ENCODE data around the gene EYA2. TPM values are rescaled to one million over a fixed set of nuclear protein-coding genes. Genes with fewer than 3 reads are reported as not detected.

Gene EYA2
- total RNA-seq, 1 donor from 2014 or later, result 0.62 TPM

GRCh38 chr20:47232518-47232917 lies 337.9 kb downstream of the EYA2 start:
- DNase-seq (no peak), ATAC-seq (ENCODE audit: low read depth) (no peak)
- no peaks in the 10 kb centered on the region for H3K9me3 Mint-ChIP-seq
- ChIA-PET CTCF (no interaction called here), POLR2A (interaction anchor here (0.6 to 0.7 kb wide), 2 partner anchors 34 to 352 kb away, joined by 3 to 6 read pairs; no protein-coding TSS in a partner anchor)
- no peak overlapping the region for H3K27ac Mint-ChIP-seq
- H3K4me3 Mint-ChIP-seq, result no peak overlapping the region
- intact Hi-C loops (cut with micrococcal nuclease), result no loop called here
- H3K36me3 Mint-ChIP-seq (ENCODE audit: low read depth), result peaks cover 85% of the 10 kb centered on the region
- no peak for TF ChIP-seq CTCF (IDR thresholded peaks at IDR 0.05)
- H3K27me3 Mint-ChIP-seq, result no peaks in the 10 kb centered on the region
- no peaks in the 10 kb centered on the region for H3K4me1 Mint-ChIP-seq

GRCh38 chr20:47233333-47234188 lies 338.9 kb downstream of the EYA2 start:
- no peak for ATAC-seq (ENCODE audit: low read depth)

GRCh38 chr20:47235111-47235510 lies 340.5 kb downstream of the EYA2 start:
- H3K27ac Mint-ChIP-seq, result no peak overlapping the region
- intact Hi-C loops (cut with micrococcal nuclease), result no loop called here
- TF ChIP-seq CTCF (IDR thresholded peaks at IDR 0.05), result no peak
- ATAC-seq (ENCODE audit: low read depth) (no peak), DNase-seq (no peak)
- CTCF ChIA-PET, result no interaction called here
- H3K4me1 Mint-ChIP-seq, result no peaks in the 10 kb centered on the region
- H3K36me3 Mint-ChIP-seq (ENCODE audit: low read depth), result peaks cover 85% of the 10 kb centered on the region
- POLR2A ChIA-PET, result no interaction called here
- H3K27me3 Mint-ChIP-seq, result no peaks in the 10 kb centered on the region
- no peaks in the 10 kb centered on the region for H3K9me3 Mint-ChIP-seq
- H3K4me3 Mint-ChIP-seq, result no peak overlapping the region

More at GRCh38 chr20:47233333-47234188, 338.9 kb downstream of the EYA2 start:
- peak overlapping the region; percentile 59 for H3K27ac Mint-ChIP-seq
- intact Hi-C loops (cut with micrococcal nuclease), result no loop called here
- no peaks in the 10 kb centered on the region for H3K4me1 Mint-ChIP-seq
- H3K27me3 Mint-ChIP-seq, result no peaks in the 10 kb centered on the region
- no peak for TF ChIP-seq CTCF (IDR thresholded peaks at IDR 0.05)
- no peak overlapping the region for H3K4me3 Mint-ChIP-seq
- no peak for DNase-seq
- POLR2A ChIA-PET, result no interaction called here
- H3K9me3 Mint-ChIP-seq, result no peaks in the 10 kb centered on the region
- peaks cover 86% of the 10 kb centered on the region for H3K36me3 Mint-ChIP-seq (ENCODE audit: low read depth)
- CTCF ChIA-PET, result no interaction called here

GRCh38 chr20:47235853-47236638 lies 341.4 kb downstream of the EYA2 start:
- H3K9me3 Mint-ChIP-seq, result no peaks in the 10 kb centered on the region
- peaks cover 79% of the 10 kb centered on the region for H3K36me3 Mint-ChIP-seq (ENCODE audit: low read depth)
- H3K4me3 Mint-ChIP-seq, result no peak overlapping the region
- no peak for ATAC-seq (ENCODE audit: low read depth)
- no peaks in the 10 kb centered on the region for H3K27me3 Mint-ChIP-seq
- intact Hi-C loops (cut with micrococcal nuclease), result no loop called here
- H3K4me1 Mint-ChIP-seq, result no peaks in the 10 kb centered on the region
- TF ChIP-seq CTCF (IDR thresholded peaks at IDR 0.05), result no peak
- ChIA-PET POLR2A (interaction anchor here (0.9 kb wide), 1 partner anchor 9 kb away, joined by 3 read pairs; no protein-coding TSS in a partner anchor), CTCF (no interaction called here)
- no peak for DNase-seq
- H3K27ac Mint-ChIP-seq, result no peak overlapping the region

GRCh38 chr20:47236639-47236900 lies 341.9 kb downstream of the EYA2 start:
- Mint-ChIP-seq H3K4me1 (no peaks in the 10 kb centered on the region), H3K27me3 (no peaks in the 10 kb centered on the region), H3K4me3 (no peak overlapping the region), H3K9me3 (no peaks in the 10 kb centered on the region), H3K27ac (no peak overlapping the region), H3K36me3 (ENCODE audit: low read depth) (peaks cover 77% of the 10 kb centered on the region)
- no peak for ATAC-seq (ENCODE audit: low read depth)
- POLR2A ChIA-PET, result interaction anchor here (0.9 kb wide), 1 partner anchor 9 kb away, joined by 3 read pairs; no protein-coding TSS in a partner anchor
- no peak for DNase-seq
- no peak for TF ChIP-seq CTCF (IDR thresholded peaks at IDR 0.05)
- intact Hi-C loops (cut with micrococcal nuclease), result no loop called here
- CTCF ChIA-PET, result no interaction called here
